Nephron (organoid): Measurements from ENCODE around the gene FIP1L1.

ENCODE experiments used
- H3K27ac Mint-ChIP-seq, 3 experiments: 2 replicates each; pipeline ENCODE4 v1.8.0; 2020; ENCODE audit warnings: mixed read lengths in 3 of 3, mild to moderate bottlenecking in 2 of 3, moderate library complexity in 1 of 3
- H3K27me3 Mint-ChIP-seq: 2 replicates; pipeline ENCODE4 v1.8.0; 2021; ENCODE audit warnings: low read depth, mild to moderate bottlenecking, moderate library complexity, mixed read lengths
- H3K36me3 Mint-ChIP-seq: 2 replicates; pipeline ENCODE4 v1.8.0; 2020; ENCODE audit warnings: low read depth, mixed read lengths
- H3K4me1 Mint-ChIP-seq: 2 replicates; pipeline ENCODE4 v1.8.0; 2020; ENCODE audit warnings: mixed read lengths
- H3K4me3 Mint-ChIP-seq, 3 experiments: 2 replicates each; pipeline ENCODE4 v1.8.0; 2020; ENCODE audit warnings: mild to moderate bottlenecking in 3 of 3, mixed read lengths in 3 of 3, moderate library complexity in 2 of 3
- H3K9me3 Mint-ChIP-seq: 2 replicates; pipeline ENCODE4 v1.8.0; 2020; ENCODE audit warnings: mixed read lengths
- CTCF ChIP-seq, 3 experiments: fragments of 200-600 bp; sonication (generic); IDR thresholded peaks; one replicate each; pipeline ENCODE4 v1.5.0; 2021; ENCODE audit warnings: antibody characterized with exemption in 3 of 3; ENCODE audit not compliant: unreplicated experiment in 3 of 3

FIP1L1 gene

GRCh38 chr4:53479736-53480525 is 102.5 kb downstream of the FIP1L1 start:
- Mint-ChIP-seq H3K27ac (no peak overlapping the region), H3K4me1 (peaks cover 20% of the 10 kb centered on the region), H3K9me3 (no peaks in the 10 kb centered on the region), H3K4me3 (no peak overlapping the region), H3K36me3 (no peaks in the 10 kb centered on the region), H3K27me3 (no peaks in the 10 kb centered on the region)
- no peak for TF ChIP-seq CTCF (IDR thresholded peaks at IDR 0.05; ENCODE audit: unreplicated experiment in 3 of 3)

- no peak overlapping the region for H3K4me3 Mint-ChIP-seq
- no peak for TF ChIP-seq CTCF (IDR thresholded peaks at IDR 0.05; ENCODE audit: unreplicated experiment in 3 of 3)
- no peaks in the 10 kb centered on the region for H3K27me3 Mint-ChIP-seq
- H3K36me3 Mint-ChIP-seq = no peaks in the 10 kb centered on the region
- H3K9me3 Mint-ChIP-seq = no peaks in the 10 kb centered on the region
- no peak overlapping the region for H3K27ac Mint-ChIP-seq
- peaks cover 20% of the 10 kb centered on the region for H3K4me1 Mint-ChIP-seq
These were observed 103.5 kb downstream of the FIP1L1 start for GRCh38 chr4:53480909-53481308.

- H3K36me3 Mint-ChIP-seq = no peaks in the 10 kb centered on the region
- no peak overlapping the region for H3K4me3 Mint-ChIP-seq
- no peaks in the 10 kb centered on the region for H3K27me3 Mint-ChIP-seq
- peaks cover 18% of the 10 kb centered on the region for H3K4me1 Mint-ChIP-seq
- H3K9me3 Mint-ChIP-seq = no peaks in the 10 kb centered on the region
- H3K27ac Mint-ChIP-seq = no peak overlapping the region
- no peak for TF ChIP-seq CTCF (IDR thresholded peaks at IDR 0.05; ENCODE audit: unreplicated experiment in 3 of 3)
These were observed 104.1 kb downstream of the FIP1L1 start for GRCh38 chr4:53481586-53481985.

GRCh38 chr4:53483250-53483649 is 105.8 kb downstream of the FIP1L1 start:
- Mint-ChIP-seq H3K4me3 (no peak overlapping the region), H3K27ac (no peak overlapping the region), H3K27me3 (no peaks in the 10 kb centered on the region), H3K4me1 (peaks cover under 1% of the 10 kb centered on the region), H3K9me3 (no peaks in the 10 kb centered on the region), H3K36me3 (no peaks in the 10 kb centered on the region)
- TF ChIP-seq CTCF (IDR thresholded peaks at IDR 0.05; ENCODE audit: unreplicated experiment in 3 of 3) = no peak

GRCh38 chr4:53484911-53485657 is 107.6 kb downstream of the FIP1L1 start:
- Mint-ChIP-seq H3K36me3 (no peaks in the 10 kb centered on the region), H3K27ac (peak overlapping the region in 1 of 3 experiments; percentile 31), H3K4me1 (peaks cover 9% of the 10 kb centered on the region), H3K27me3 (no peaks in the 10 kb centered on the region), H3K4me3 (no peak overlapping the region), H3K9me3 (no peaks in the 10 kb centered on the region)
- no peak for TF ChIP-seq CTCF (IDR thresholded peaks at IDR 0.05; ENCODE audit: unreplicated experiment in 3 of 3)
